Panc1 (cell line): ENCODE measurements around the gene CTNND2. TPM values are rescaled to one million over a fixed set of nuclear protein-coding genes. Genes with fewer than 3 reads are reported as not detected.

Experiments
- ATAC-seq: fragments of 200-7000 bp; cut with Tn5 transposase; 2 replicates; pipeline ENCODE4 v1.9.1; 2020; ENCODE audit warnings: mild to moderate bottlenecking, moderate library complexity
- BruUV-seq: library from RNA; stranded (reverse); fragments of 400-500 nt; replicated peaks from 2 replicates; lab custom pipeline; 2021; lab: Mats Ljungman, UMichigan
- CTCF ChIA-PET: fragments of 300-600 bp; sonication (Branson Sonifier 250); formaldehyde crosslinking; loops from one replicate; lab custom pipeline; 2022; ENCODE audit warnings: antibody characterized with exemption; lab: Charles Lee
- POLR2A ChIA-PET: fragments of 300-600 bp; sonication (Branson Sonifier 250); formaldehyde crosslinking; loops from one replicate; lab custom pipeline; 2022; ENCODE audit warnings: antibody characterized with exemption; lab: Charles Lee
- DNase-seq: peaks from one replicate; pipeline ENCODE4 v3.0.0-alpha.2; 2010; ENCODE audit warnings: low read depth, low spot score
- H3K27ac ChIP-seq: 2 replicates; pipeline ENCODE4 v1.5.1; 2011; ENCODE audit warnings: mild to moderate bottlenecking, low read length, inconsistent platforms
- H3K27me3 ChIP-seq: fragments of 200-500 bp; sonication (Bioruptor generic); 2 replicates; pipeline ENCODE4 v1.6.0; 2014; ENCODE audit warnings: low read length, inconsistent platforms; ENCODE audit not compliant: control insufficient read depth, insufficient read depth
- H3K36me3 ChIP-seq: fragments of 200-500 bp; sonication (Bioruptor generic); 2 replicates; pipeline ENCODE4 v1.5.1; 2014; ENCODE audit warnings: inconsistent platforms, mild to moderate bottlenecking, low read length, moderate library complexity; ENCODE audit not compliant: control insufficient read depth, insufficient read depth
- H3K4me1 ChIP-seq: 2 replicates; pipeline ENCODE4 v1.5.1; 2011; ENCODE audit warnings: inconsistent platforms, mild to moderate bottlenecking, low read length, moderate library complexity; ENCODE audit not compliant: control insufficient read depth, insufficient read depth
- H3K4me3 ChIP-seq, 2 experiments: 2 replicates each; pipeline ENCODE4 v1.5.1; 2011 to 2012; ENCODE audit warnings: low read depth in 2 of 2, low read length in 2 of 2, mild to moderate bottlenecking in 2 of 2, inconsistent platforms in 1 of 2, moderate library complexity in 1 of 2
- H3K9me3 ChIP-seq: fragments of 200-500 bp; sonication (Bioruptor generic); 2 replicates; pipeline ENCODE4 v1.5.1; 2014; ENCODE audit warnings: low read depth, mild to moderate bottlenecking, inconsistent platforms, low read length, moderate library complexity; ENCODE audit not compliant: control insufficient read depth, insufficient read depth
- POLR2AphosphoS5 ChIP-seq: IDR thresholded peaks from 2 replicates; pipeline ENCODE4 v1.6.1; 2012; ENCODE audit warnings: mild to moderate bottlenecking, low read depth, low read length, moderate library complexity
- SIN3A ChIP-seq: IDR thresholded peaks from 2 replicates; pipeline ENCODE4 v1.6.1; 2012; ENCODE audit warnings: low read depth, mild to moderate bottlenecking, low read length, moderate library complexity, borderline replicate concordance; ENCODE audit not compliant: insufficient read depth
- TCF7L2 ChIP-seq: IDR thresholded peaks from 2 replicates; pipeline ENCODE4 v1.6.1; 2011; ENCODE audit warnings: mild to moderate bottlenecking, low read depth, low read length, inconsistent platforms
- in situ Hi-C: cut with HindIII; loops from 2 replicates; pipeline ENCODE4 v1.10.0; 2016; ENCODE audit warnings: low sequenced_read_pairs, low pct_unique_long_range_greater_than_20kb
- intact Hi-C: fragments of 100-400 bp; cut with micrococcal nuclease; formaldehyde crosslinking; loops from one replicate; pipeline ENCODE4 v1.10.0; 2022; ENCODE audit not compliant: unreplicated experiment
- total RNA-seq: library from RNA; stranded (reverse); gene quantifications from one replicate; pipeline ENCODE4 v1.2.1, GENCODE V29; 2021; ENCODE audit not compliant: unreplicated experiment
- TF ChIP-seq, protein P1 (sequence below): fragments of 450-650 bp; IDR thresholded peaks from 2 replicates; pipeline ENCODE4 v1.5.1; 2017; ENCODE audit warnings: mild to moderate bottlenecking
- TF ChIP-seq, protein P2 (sequence below), 2 experiments: IDR thresholded peaks; 2 replicates each; pipeline ENCODE4 v1.6.1; 2011 to 2012; ENCODE audit warnings: low read depth in 2 of 2, control low read depth in 1 of 2, low read length in 1 of 2, mild to moderate bottlenecking in 1 of 2, moderate library complexity in 1 of 2; ENCODE audit not compliant: insufficient read depth in 1 of 2

Gene CTNND2
- total RNA-seq, 1 experiment from 2014 or later = 1.0 TPM

DNA sequence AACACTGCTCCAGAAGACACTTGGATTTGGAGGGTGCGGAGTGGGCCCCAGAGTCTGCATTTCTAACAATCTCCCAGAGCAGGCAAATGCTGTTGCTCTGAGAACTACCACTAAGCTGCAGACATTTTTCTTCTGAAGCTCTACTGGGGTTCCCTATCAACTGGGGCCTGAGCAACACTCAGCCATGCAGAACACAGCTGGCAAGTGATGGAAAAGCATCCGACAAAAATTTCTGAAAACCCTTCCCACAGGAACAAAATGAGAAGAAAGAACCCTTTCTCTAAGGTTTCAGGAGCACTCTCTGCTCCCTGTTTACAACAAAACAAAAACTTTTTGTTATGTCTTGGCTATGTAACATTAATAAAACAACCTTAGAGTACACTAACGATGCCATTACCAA lies 516.9 kb downstream of the CTNND2 start:
- Histone ChIP-seq H3K4me3 (no peak overlapping the region), H3K4me1 (no peaks in the 10 kb centered on the region), H3K27ac (no peak overlapping the region), H3K9me3 (no peaks in the 10 kb centered on the region), H3K36me3 (no peaks in the 10 kb centered on the region), H3K27me3 (no peaks in the 10 kb centered on the region; the same call in 1 of the 2 replicates)
- no peak for ATAC-seq
- intact Hi-C loops (no loop called here), in situ Hi-C loops (no loop called here)
- ChIA-PET CTCF (no interaction called here), POLR2A (no interaction called here)
- DNase-seq = no peak
- TF ChIP-seq SIN3A = no peak
- TF ChIP-seq, protein P1, sequence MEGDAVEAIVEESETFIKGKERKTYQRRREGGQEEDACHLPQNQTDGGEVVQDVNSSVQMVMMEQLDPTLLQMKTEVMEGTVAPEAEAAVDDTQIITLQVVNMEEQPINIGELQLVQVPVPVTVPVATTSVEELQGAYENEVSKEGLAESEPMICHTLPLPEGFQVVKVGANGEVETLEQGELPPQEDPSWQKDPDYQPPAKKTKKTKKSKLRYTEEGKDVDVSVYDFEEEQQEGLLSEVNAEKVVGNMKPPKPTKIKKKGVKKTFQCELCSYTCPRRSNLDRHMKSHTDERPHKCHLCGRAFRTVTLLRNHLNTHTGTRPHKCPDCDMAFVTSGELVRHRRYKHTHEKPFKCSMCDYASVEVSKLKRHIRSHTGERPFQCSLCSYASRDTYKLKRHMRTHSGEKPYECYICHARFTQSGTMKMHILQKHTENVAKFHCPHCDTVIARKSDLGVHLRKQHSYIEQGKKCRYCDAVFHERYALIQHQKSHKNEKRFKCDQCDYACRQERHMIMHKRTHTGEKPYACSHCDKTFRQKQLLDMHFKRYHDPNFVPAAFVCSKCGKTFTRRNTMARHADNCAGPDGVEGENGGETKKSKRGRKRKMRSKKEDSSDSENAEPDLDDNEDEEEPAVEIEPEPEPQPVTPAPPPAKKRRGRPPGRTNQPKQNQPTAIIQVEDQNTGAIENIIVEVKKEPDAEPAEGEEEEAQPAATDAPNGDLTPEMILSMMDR = no peak
- no peak for TF ChIP-seq TCF7L2
- no TSS peak for BruUV-seq

DNA sequence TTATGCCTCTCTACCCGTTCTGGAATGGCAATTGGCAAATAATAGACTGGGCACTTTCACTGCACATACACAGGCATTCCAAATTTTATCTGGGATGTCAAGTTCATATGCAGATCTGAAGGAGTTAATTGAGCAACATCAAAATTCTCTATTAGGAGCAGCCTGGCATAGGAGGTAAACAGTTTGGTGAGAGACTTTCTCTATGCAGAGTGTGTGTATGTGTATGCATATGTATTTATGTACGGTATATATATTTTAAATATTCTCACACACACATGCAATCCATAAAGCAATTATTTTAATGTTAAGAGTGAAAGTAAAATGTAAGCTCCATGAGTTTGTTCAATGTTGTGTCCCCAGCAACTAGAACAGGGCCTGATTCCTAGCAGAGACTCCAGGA lies 517.8 kb downstream of the CTNND2 start:
- DNase-seq (no peak), ATAC-seq (no peak)
- H3K4me3 ChIP-seq = no peak overlapping the region
- no peaks in the 10 kb centered on the region for H3K9me3 ChIP-seq
- POLR2A ChIA-PET = no interaction called here
- in situ Hi-C loops (no loop called here), intact Hi-C loops (no loop called here)
- TF ChIP-seq, protein P1 = no peak
- no peak for TF ChIP-seq TCF7L2
- TF ChIP-seq POLR2AphosphoS5 = no peak
- TF ChIP-seq SIN3A = no peak
- TF ChIP-seq, protein P2, sequence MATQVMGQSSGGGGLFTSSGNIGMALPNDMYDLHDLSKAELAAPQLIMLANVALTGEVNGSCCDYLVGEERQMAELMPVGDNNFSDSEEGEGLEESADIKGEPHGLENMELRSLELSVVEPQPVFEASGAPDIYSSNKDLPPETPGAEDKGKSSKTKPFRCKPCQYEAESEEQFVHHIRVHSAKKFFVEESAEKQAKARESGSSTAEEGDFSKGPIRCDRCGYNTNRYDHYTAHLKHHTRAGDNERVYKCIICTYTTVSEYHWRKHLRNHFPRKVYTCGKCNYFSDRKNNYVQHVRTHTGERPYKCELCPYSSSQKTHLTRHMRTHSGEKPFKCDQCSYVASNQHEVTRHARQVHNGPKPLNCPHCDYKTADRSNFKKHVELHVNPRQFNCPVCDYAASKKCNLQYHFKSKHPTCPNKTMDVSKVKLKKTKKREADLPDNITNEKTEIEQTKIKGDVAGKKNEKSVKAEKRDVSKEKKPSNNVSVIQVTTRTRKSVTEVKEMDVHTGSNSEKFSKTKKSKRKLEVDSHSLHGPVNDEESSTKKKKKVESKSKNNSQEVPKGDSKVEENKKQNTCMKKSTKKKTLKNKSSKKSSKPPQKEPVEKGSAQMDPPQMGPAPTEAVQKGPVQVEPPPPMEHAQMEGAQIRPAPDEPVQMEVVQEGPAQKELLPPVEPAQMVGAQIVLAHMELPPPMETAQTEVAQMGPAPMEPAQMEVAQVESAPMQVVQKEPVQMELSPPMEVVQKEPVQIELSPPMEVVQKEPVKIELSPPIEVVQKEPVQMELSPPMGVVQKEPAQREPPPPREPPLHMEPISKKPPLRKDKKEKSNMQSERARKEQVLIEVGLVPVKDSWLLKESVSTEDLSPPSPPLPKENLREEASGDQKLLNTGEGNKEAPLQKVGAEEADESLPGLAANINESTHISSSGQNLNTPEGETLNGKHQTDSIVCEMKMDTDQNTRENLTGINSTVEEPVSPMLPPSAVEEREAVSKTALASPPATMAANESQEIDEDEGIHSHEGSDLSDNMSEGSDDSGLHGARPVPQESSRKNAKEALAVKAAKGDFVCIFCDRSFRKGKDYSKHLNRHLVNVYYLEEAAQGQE (IDR thresholded peaks at IDR 0.05; ENCODE audit: insufficient read depth in 1 of 2, low read depth in 2 of 2, low read length in 1 of 2) = no peak
- H3K4me1 ChIP-seq = no peaks in the 10 kb centered on the region
- no peaks in the 10 kb centered on the region for H3K36me3 ChIP-seq
- no peak overlapping the region for H3K27ac ChIP-seq
- CTCF ChIA-PET = no interaction called here
- no TSS peak for BruUV-seq
- H3K27me3 ChIP-seq = no peaks in the 10 kb centered on the region; the same call in 1 of the 2 replicates
